Measurements from ENCODE around the gene JAZF1. TPM values are rescaled to one million over a fixed set of nuclear protein-coding genes. Genes with fewer than 3 reads are reported as not detected.

The JAZF1 gene
- total RNA-seq, 1 experiment from 2014 or later = 14.2 TPM

DNA sequence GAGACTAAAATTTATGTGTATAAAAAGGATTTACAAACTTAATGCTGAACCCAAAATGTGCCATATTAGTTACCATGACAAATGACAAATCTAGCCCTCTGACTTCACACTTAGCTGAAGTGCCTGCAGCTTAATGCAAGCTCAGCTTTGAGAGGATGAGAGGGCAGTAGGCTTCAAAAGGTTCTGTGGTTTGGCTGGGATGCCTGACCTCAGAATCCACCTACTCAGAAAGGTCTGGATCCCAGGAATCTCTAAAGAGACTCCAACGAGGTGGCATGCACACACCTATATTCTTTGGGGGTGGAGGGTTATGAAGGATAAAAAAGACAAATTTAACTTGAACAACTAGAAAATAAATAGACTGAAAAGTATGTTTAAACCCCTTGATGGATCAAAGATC lies 227.2 kb downstream of the JAZF1 start:
- no peak for TF ChIP-seq CTCF (IDR thresholded peaks at IDR 0.05; ENCODE audit: unreplicated experiment)
- BruUV-seq (replicated peaks) = no TSS peak
- intact Hi-C loops (cut with micrococcal nuclease) = no loop called here
- Mint-ChIP-seq H3K9me3 (ENCODE audit: unreplicated experiment) (no peaks in the 10 kb centered on the region), H3K4me3 (ENCODE audit: unreplicated experiment) (no peak overlapping the region), H3K27ac (ENCODE audit: low read depth, unreplicated experiment) (no peak overlapping the region), H3K27me3 (ENCODE audit: insufficient read depth, unreplicated experiment) (no peaks in the 10 kb centered on the region), H3K36me3 (ENCODE audit: insufficient read depth, unreplicated experiment) (no peaks in the 10 kb centered on the region), H3K4me1 (ENCODE audit: insufficient read depth, unreplicated experiment) (no peaks in the 10 kb centered on the region)
- ChIA-PET CTCF (interaction anchor here (0.9 kb wide), 1 partner anchor 68 kb away, joined by 3 read pairs; no protein-coding TSS in a partner anchor), POLR2A (interaction anchor here (0.6 to 1.2 kb wide), 4 partner anchors 9 to 58 kb away, joined by 3 to 5 read pairs (median 4); no protein-coding TSS in a partner anchor)
- DNase-seq (ENCODE audit: unreplicated experiment) = no peak

DNA sequence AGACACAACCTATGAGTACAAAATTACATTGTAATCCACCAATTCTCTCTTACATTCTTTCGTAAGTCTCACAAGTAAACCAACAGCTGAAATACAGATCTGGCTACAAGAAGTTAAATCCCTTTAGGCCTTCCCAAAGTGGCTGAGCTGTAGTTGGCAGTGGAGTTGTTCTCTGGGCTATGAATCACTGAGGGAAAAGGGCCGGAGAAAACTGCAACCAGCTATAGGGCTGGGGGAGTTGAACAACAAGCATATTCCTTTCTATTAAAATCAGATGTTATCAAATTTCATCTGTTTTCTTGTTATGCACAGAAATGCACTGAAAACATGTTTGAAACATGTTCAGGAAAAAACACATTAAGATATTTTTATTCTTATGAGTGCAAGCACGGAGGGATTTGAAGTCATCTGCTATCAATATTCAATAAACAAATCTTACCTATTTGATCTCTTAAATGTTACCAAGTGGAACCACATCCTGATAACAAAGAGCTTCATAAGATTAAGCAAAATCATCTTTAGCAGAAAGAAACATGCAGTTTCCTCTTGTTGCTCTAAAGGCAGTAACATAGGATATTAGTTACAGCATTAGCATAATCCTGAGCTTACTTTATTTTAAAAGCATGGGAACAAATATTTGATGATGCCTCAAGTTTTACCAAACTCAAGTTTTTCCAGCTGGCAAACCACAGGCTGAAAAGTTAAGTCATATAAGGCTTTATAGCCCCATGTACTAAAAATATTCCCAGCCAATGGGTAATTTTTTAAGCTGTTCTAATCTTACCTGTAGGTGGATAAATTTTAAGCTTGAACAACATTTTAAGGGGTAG lies 227.9 kb downstream of the JAZF1 start:
- ChIA-PET POLR2A (interaction anchor here (0.6 to 1.2 kb wide), 5 partner anchors 10 to 59 kb away, joined by 3 to 5 read pairs (median 3); no protein-coding TSS in a partner anchor), CTCF (no interaction called here)
- Mint-ChIP-seq H3K36me3 (ENCODE audit: insufficient read depth, unreplicated experiment) (no peaks in the 10 kb centered on the region), H3K27ac (ENCODE audit: low read depth, unreplicated experiment) (no peak overlapping the region), H3K4me3 (ENCODE audit: unreplicated experiment) (no peak overlapping the region), H3K4me1 (ENCODE audit: insufficient read depth, unreplicated experiment) (no peaks in the 10 kb centered on the region), H3K9me3 (ENCODE audit: unreplicated experiment) (no peaks in the 10 kb centered on the region), H3K27me3 (ENCODE audit: insufficient read depth, unreplicated experiment) (no peaks in the 10 kb centered on the region)
- no TSS peak for BruUV-seq (replicated peaks)
- no peak for DNase-seq (ENCODE audit: unreplicated experiment)
- intact Hi-C loops (cut with micrococcal nuclease) = no loop called here
- no peak for TF ChIP-seq CTCF (IDR thresholded peaks at IDR 0.05; ENCODE audit: unreplicated experiment)

DNA sequence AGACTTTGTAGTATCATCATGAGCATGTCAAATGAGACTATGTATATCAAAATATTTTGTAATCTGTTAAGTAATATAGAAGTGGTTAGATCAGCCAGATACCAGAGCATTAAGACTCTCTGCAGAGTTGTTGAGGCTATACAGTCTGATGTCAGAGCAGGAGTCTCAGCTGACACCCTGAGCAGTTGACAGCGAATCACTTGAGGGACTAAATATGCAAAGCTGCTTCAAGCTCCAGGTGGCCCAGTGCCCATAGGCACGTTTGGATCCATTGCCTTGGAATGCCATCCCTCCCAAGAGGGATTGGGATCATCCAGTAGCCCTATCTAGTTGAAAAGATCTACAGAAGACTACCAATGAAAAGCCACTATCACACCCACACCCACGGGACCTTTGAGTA lies 230.5 kb downstream of the JAZF1 start:
- Mint-ChIP-seq H3K27ac (ENCODE audit: low read depth, unreplicated experiment) (no peak overlapping the region), H3K9me3 (ENCODE audit: unreplicated experiment) (no peaks in the 10 kb centered on the region), H3K27me3 (ENCODE audit: insufficient read depth, unreplicated experiment) (no peaks in the 10 kb centered on the region), H3K4me1 (ENCODE audit: insufficient read depth, unreplicated experiment) (no peaks in the 10 kb centered on the region), H3K36me3 (ENCODE audit: insufficient read depth, unreplicated experiment) (no peaks in the 10 kb centered on the region), H3K4me3 (ENCODE audit: unreplicated experiment) (no peak overlapping the region)
- ChIA-PET CTCF (no interaction called here), POLR2A (interaction anchor here (0.9 kb wide), 1 partner anchor 32 kb away, joined by 4 read pairs; no protein-coding TSS in a partner anchor)
- intact Hi-C loops (cut with micrococcal nuclease) = no loop called here
- no TSS peak for BruUV-seq (replicated peaks)
- no peak for DNase-seq (ENCODE audit: unreplicated experiment)
- no peak for TF ChIP-seq CTCF (IDR thresholded peaks at IDR 0.05; ENCODE audit: unreplicated experiment)

GRCh38 chr7:27948861-27949260 lies 231.7 kb downstream of the JAZF1 start:
- no peak for TF ChIP-seq CTCF (IDR thresholded peaks at IDR 0.05; ENCODE audit: unreplicated experiment)
- no peaks in the 10 kb centered on the region for H3K4me1 Mint-ChIP-seq (ENCODE audit: insufficient read depth, unreplicated experiment)
- no TSS peak for BruUV-seq (replicated peaks)
- H3K27ac Mint-ChIP-seq (ENCODE audit: low read depth, unreplicated experiment) = no peak overlapping the region
- H3K27me3 Mint-ChIP-seq (ENCODE audit: insufficient read depth, unreplicated experiment) = no peaks in the 10 kb centered on the region
- no peaks in the 10 kb centered on the region for H3K9me3 Mint-ChIP-seq (ENCODE audit: unreplicated experiment)
- H3K36me3 Mint-ChIP-seq (ENCODE audit: insufficient read depth, unreplicated experiment) = no peaks in the 10 kb centered on the region
- no peak overlapping the region for H3K4me3 Mint-ChIP-seq (ENCODE audit: unreplicated experiment)
- intact Hi-C loops (cut with micrococcal nuclease) = no loop called here
- CTCF ChIA-PET = no interaction called here
- POLR2A ChIA-PET = no interaction called here
- DNase-seq (ENCODE audit: unreplicated experiment) = no peak

All from MCF 10A (cell line).